Kidney epithelial cell (primary cell): ENCODE data around the gene ANKRD49. TPM values are rescaled to one million over a fixed set of nuclear protein-coding genes. Genes with fewer than 3 reads are reported as not detected.

Source experiments
- DNase-seq: peaks from one replicate; pipeline ENCODE4 v3.0.0-alpha.2; 2010; ENCODE audit warnings: low read depth
- H3K27me3 ChIP-seq: 2 replicates; pipeline ENCODE4 v1.6.0; 2011; ENCODE audit warnings: low read length; ENCODE audit not compliant: control insufficient read depth, insufficient read depth
- H3K36me3 ChIP-seq: 2 replicates; pipeline ENCODE4 v1.5.1; 2011; ENCODE audit warnings: low read length; ENCODE audit not compliant: control insufficient read depth, insufficient read depth
- H3K4me3 ChIP-seq: 2 replicates; pipeline ENCODE4 v1.5.1; 2011; ENCODE audit warnings: low read depth, mild to moderate bottlenecking, control low read depth, low read length
- total RNA-seq: library from RNA; depleted of rRNA; stranded (reverse); fragments of >200 nt; gene quantifications from 2 replicates; pipeline ENCODE4 v1.2.3, GENCODE V29; 2015
- TF ChIP-seq, protein P1 (sequence below): IDR thresholded peaks from 2 replicates; pipeline ENCODE4 v1.5.1; 2011; ENCODE audit warnings: mild to moderate bottlenecking, moderate library complexity, low read length, control low read depth, inconsistent platforms; ENCODE audit not compliant: insufficient read depth, poor library complexity, severe bottlenecking

The ANKRD49 gene
- total RNA-seq, 1 donor from 2014 or later, result 16.7 TPM

- Histone ChIP-seq H3K4me3 (no peak overlapping the region), H3K27me3 (no peaks in the 10 kb centered on the region), H3K36me3 (no peaks in the 10 kb centered on the region)
- DNase-seq, result no peak
- TF ChIP-seq, protein P1, sequence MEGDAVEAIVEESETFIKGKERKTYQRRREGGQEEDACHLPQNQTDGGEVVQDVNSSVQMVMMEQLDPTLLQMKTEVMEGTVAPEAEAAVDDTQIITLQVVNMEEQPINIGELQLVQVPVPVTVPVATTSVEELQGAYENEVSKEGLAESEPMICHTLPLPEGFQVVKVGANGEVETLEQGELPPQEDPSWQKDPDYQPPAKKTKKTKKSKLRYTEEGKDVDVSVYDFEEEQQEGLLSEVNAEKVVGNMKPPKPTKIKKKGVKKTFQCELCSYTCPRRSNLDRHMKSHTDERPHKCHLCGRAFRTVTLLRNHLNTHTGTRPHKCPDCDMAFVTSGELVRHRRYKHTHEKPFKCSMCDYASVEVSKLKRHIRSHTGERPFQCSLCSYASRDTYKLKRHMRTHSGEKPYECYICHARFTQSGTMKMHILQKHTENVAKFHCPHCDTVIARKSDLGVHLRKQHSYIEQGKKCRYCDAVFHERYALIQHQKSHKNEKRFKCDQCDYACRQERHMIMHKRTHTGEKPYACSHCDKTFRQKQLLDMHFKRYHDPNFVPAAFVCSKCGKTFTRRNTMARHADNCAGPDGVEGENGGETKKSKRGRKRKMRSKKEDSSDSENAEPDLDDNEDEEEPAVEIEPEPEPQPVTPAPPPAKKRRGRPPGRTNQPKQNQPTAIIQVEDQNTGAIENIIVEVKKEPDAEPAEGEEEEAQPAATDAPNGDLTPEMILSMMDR, result peak; percentile 54
Measured at GRCh38 chr11:94519478-94520084, 25.8 kb downstream of the ANKRD49 start.

DNA sequence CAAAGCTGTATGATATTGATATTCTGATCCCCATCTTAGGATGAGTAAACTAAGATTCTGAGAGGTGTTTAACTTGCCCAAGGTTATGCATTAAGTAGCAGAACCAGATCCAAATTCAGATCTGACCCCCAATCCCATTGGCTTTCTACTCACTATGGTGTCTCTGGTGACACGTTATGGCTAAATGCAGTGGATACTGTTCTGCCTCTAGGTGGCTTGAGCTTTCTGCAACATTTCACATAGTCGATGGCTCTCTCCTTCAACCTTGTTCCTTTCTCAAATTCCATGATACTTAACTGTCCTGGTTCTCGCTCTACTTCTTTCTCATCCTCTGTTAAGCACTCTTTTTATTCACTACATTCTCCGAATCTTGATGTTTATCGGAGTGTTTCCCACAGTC is 27.9 kb downstream of the ANKRD49 start:
- Histone ChIP-seq H3K36me3 (no peaks in the 10 kb centered on the region), H3K4me3 (no peak overlapping the region), H3K27me3 (no peaks in the 10 kb centered on the region)
- TF ChIP-seq, protein P1, result peak; percentile 24
- DNase-seq, result no peak

GRCh38 chr11:94524341-94524740 is 30.6 kb downstream of the ANKRD49 start:
- Histone ChIP-seq H3K4me3 (no peak overlapping the region), H3K36me3 (no peaks in the 10 kb centered on the region), H3K27me3 (no peaks in the 10 kb centered on the region)
- no peak for DNase-seq
- TF ChIP-seq, protein P1, result no peak

GRCh38 chr11:94525546-94526324 is 32.0 kb downstream of the ANKRD49 start:
- DNase-seq, result peak; percentile 56
- H3K36me3 ChIP-seq, result no peaks in the 10 kb centered on the region
- TF ChIP-seq, protein P1, result no peak
- no peak overlapping the region for H3K4me3 ChIP-seq
- H3K27me3 ChIP-seq, result no peaks in the 10 kb centered on the region

DNA sequence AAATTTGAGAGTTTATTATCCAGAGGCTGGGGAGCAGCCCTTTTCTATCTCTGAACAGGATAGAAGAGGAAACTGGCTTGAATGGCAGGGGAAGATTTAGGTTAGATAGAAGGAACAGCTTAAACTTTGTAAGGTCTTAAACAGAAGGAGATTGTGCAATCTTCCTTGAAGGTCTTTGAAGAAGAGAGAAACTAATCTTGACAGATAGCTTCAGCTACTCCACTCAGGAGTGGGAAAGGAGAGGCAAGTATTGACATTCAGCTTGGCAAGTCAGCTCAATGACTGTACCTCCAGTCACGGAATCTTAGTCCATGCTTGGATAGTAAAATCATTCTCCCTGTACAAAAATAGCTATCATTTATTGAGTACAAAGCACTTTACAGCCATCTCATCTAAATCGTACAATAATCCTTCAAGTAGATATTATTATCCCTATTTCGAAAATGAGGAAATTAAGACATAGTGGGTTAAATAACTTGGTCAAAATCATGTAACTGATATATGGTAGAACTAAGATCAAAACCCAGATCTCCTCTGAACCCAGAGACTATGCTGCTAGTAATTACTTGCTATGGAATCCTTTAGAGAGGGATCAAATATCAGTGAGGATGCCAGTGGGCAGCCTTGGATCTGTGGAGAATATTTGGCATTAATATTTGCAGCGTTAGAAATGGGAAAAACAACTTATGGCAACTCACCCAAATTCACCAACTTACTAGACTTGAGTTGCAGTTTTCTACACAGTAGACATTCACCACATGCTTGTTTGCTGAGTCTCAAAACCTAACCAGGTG is 33.1 kb downstream of the ANKRD49 start:
- TF ChIP-seq, protein P1, result no peak
- Histone ChIP-seq H3K36me3 (no peaks in the 10 kb centered on the region), H3K4me3 (no peak overlapping the region), H3K27me3 (no peaks in the 10 kb centered on the region)
- no peak for DNase-seq
